MCF 10A (cell line): ENCODE results near the gene CCDC172. TPM values are rescaled to one million over a fixed set of nuclear protein-coding genes. Genes with fewer than 3 reads are reported as not detected.

ENCODE experiments used
- BruUV-seq: library from RNA; stranded (reverse); fragments of 400-500 nt; replicated peaks from 2 replicates; lab custom pipeline; 2021; lab: Mats Ljungman, UMichigan
- CTCF ChIA-PET: fragments of 300-600 bp; sonication (Branson Sonifier 250); formaldehyde crosslinking; extraction: SDS; loops from one replicate; lab custom pipeline; 2021; ENCODE audit warnings: antibody characterized with exemption, inconsistent platforms; lab: Yijun Ruan, JAX
- POLR2A ChIA-PET: fragments of 300-600, 350-650 bp; sonication (Branson Sonifier 250); formaldehyde crosslinking; extraction: SDS; loops from one replicate; lab custom pipeline; 2020; ENCODE audit warnings: antibody characterized with exemption, inconsistent platforms; lab: Yijun Ruan, JAX
- DNase-seq: peaks from one replicate; pipeline ENCODE4 v3.0.0-alpha.2; 2018; ENCODE audit not compliant: unreplicated experiment
- H3K27ac Mint-ChIP-seq: one replicate; pipeline ENCODE4 v1.8.0; 2022; ENCODE audit warnings: mild to moderate bottlenecking, low read depth, mixed read lengths; ENCODE audit not compliant: unreplicated experiment
- H3K27me3 Mint-ChIP-seq: one replicate; pipeline ENCODE4 v1.8.0; 2022; ENCODE audit warnings: mixed read lengths; ENCODE audit not compliant: insufficient read depth, unreplicated experiment
- H3K36me3 Mint-ChIP-seq: one replicate; pipeline ENCODE4 v1.8.0; 2022; ENCODE audit warnings: mild to moderate bottlenecking, moderate library complexity, mixed read lengths; ENCODE audit not compliant: insufficient read depth, unreplicated experiment
- H3K4me1 Mint-ChIP-seq: one replicate; pipeline ENCODE4 v1.8.0; 2022; ENCODE audit warnings: mixed read lengths; ENCODE audit not compliant: insufficient read depth, unreplicated experiment
- H3K4me3 Mint-ChIP-seq: one replicate; pipeline ENCODE4 v1.8.0; 2022; ENCODE audit warnings: mild to moderate bottlenecking, moderate library complexity, mixed read lengths; ENCODE audit not compliant: unreplicated experiment
- H3K9me3 Mint-ChIP-seq: one replicate; pipeline ENCODE4 v1.8.0; 2022; ENCODE audit warnings: mixed read lengths; ENCODE audit not compliant: unreplicated experiment
- intact Hi-C: fragments of 100-400 bp; cut with micrococcal nuclease; formaldehyde crosslinking; loops from 2 replicates; pipeline ENCODE4 v1.14.1; 2022
- total RNA-seq: library from RNA; stranded (reverse); gene quantifications from 2 replicates; pipeline ENCODE4 v1.2.3, GENCODE V29; 2022
- TF ChIP-seq, protein P1 (sequence below): fragments of 200-600 bp; IDR thresholded peaks from one replicate; pipeline ENCODE4 v1.8.0; 2022; ENCODE audit warnings: antibody characterized with exemption, mild to moderate bottlenecking; ENCODE audit not compliant: unreplicated experiment

CCDC172 gene
- total RNA-seq, 1 experiment from 2014 or later: not detected

DNA sequence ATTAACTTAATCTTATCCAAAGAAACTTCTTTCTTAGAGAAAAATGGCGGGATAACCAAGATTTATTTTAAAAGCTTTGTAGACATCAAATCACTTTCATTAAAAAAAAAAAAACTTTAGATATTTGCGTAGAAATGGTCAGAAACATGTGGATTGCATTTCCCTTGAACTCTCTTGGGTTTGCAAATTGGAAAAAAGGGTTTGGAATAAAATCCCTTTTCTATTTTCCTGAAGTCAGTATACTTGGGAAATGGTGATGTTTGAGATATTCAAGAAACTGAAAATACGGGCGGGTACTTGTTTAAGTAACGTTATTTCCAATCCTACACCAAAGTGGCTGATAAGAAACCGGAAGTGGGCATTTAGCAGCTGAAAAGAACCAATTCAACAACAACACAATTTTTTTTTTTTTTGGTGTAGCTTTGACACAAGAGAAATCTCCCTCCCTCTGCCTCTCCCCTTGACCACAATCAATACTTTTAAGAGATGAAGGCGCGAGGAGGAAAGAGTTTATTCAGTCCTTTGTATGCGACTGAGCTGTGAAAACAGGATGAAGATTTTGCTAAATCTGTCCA lies 37.5 kb upstream of the CCDC172 start:
- Mint-ChIP-seq H3K27me3 (peaks cover 34% of the 10 kb centered on the region), H3K4me3 (no peak overlapping the region), H3K36me3 (no peaks in the 10 kb centered on the region), H3K9me3 (no peaks in the 10 kb centered on the region), H3K27ac (no peak overlapping the region), H3K4me1 (no peaks in the 10 kb centered on the region)
- CTCF ChIA-PET: interaction anchor here (0.6 to 5.4 kb wide), 29 partner anchors 8 to 930 kb away, joined by 3 to 59 read pairs (median 6); partner anchors contain the start of gene GFRA1
- no TSS peak for BruUV-seq
- TF ChIP-seq, protein P1, sequence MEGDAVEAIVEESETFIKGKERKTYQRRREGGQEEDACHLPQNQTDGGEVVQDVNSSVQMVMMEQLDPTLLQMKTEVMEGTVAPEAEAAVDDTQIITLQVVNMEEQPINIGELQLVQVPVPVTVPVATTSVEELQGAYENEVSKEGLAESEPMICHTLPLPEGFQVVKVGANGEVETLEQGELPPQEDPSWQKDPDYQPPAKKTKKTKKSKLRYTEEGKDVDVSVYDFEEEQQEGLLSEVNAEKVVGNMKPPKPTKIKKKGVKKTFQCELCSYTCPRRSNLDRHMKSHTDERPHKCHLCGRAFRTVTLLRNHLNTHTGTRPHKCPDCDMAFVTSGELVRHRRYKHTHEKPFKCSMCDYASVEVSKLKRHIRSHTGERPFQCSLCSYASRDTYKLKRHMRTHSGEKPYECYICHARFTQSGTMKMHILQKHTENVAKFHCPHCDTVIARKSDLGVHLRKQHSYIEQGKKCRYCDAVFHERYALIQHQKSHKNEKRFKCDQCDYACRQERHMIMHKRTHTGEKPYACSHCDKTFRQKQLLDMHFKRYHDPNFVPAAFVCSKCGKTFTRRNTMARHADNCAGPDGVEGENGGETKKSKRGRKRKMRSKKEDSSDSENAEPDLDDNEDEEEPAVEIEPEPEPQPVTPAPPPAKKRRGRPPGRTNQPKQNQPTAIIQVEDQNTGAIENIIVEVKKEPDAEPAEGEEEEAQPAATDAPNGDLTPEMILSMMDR: no peak
- POLR2A ChIA-PET: no interaction called here
- DNase-seq: no peak
- intact Hi-C loops: loop anchor here (5.0 kb wide), 1 partner anchor 339 kb away; no protein-coding TSS in a partner anchor

DNA sequence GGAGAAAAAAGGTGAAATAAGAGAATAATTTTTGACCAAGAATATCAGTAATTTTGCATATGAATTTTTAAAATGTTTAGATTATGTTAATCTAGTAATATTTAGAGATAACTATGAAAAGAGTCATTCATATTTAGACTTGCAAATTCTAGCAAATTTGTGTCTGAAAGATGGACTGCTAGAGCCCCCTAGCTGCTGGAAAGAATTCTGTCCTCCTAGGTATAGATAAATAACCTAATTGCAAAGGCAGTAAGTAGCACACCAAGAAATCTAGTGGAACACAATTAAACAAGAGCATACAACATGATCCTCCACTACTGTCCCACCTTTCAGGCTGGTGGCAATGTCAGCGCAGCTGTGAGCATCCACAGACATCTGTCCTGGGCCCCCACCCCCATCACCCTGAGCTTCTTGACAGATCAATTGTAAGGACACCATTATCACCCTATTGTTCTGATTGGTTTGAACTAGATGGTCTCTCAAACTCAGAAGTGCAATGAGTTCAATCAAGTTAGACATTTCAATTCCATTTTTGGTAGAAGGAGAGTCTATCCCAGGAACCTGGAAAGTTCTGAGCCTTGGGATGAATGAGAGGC lies 36.2 kb upstream of the CCDC172 start:
- no peaks in the 10 kb centered on the region for H3K36me3 Mint-ChIP-seq
- peaks cover 34% of the 10 kb centered on the region for H3K27me3 Mint-ChIP-seq
- no peak overlapping the region for H3K27ac Mint-ChIP-seq
- intact Hi-C loops: loop anchor here (1.0 to 5.0 kb wide), 7 partner anchors 99 to 933 kb away; no protein-coding TSS in a partner anchor
- ChIA-PET CTCF (interaction anchor here (0.5 to 5.4 kb wide), 56 partner anchors 8 to 932 kb away, joined by 3 to 59 read pairs (median 4); partner anchors contain the start of gene GFRA1), POLR2A (no interaction called here)
- BruUV-seq: no TSS peak
- H3K9me3 Mint-ChIP-seq: no peaks in the 10 kb centered on the region
- TF ChIP-seq, protein P1: peak; percentile 64
- DNase-seq: peak; percentile 56
- H3K4me3 Mint-ChIP-seq: no peak overlapping the region
- H3K4me1 Mint-ChIP-seq: no peaks in the 10 kb centered on the region

DNA sequence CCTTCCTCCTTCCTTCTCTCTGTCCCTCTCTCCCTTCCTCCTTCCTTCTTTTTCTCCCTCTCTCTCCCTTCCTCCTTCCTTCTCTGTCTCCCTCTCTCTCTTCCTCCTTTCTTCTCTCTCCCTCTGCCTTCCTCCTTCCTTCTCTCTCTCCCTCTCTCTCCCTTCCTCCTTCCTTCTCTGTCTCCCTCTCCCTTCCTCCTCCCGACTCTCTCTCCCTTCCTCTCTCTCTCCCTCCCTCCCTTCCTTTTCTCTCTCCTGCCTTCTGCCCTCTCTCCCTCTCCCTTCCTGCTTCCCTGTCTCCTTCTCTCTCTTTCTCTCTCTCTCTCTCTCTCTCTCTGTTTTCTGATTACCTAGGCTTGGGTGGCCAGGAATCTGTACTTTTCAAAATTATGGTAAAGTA lies 34.6 kb upstream of the CCDC172 start:
- Mint-ChIP-seq H3K27me3 (peaks cover 32% of the 10 kb centered on the region), H3K4me1 (no peaks in the 10 kb centered on the region), H3K4me3 (no peak overlapping the region), H3K9me3 (no peaks in the 10 kb centered on the region), H3K27ac (no peak overlapping the region), H3K36me3 (no peaks in the 10 kb centered on the region)
- ChIA-PET CTCF (interaction anchor here (0.6 to 5.4 kb wide), 5 partner anchors 13 to 583 kb away, joined by 3 to 59 read pairs (median 6); no protein-coding TSS in a partner anchor), POLR2A (no interaction called here)
- TF ChIP-seq, protein P1: no peak
- intact Hi-C loops: loop anchor here (2.0 to 5.0 kb wide), 3 partner anchors 97 to 857 kb away; no protein-coding TSS in a partner anchor
- DNase-seq: no peak
- no TSS peak for BruUV-seq

DNA sequence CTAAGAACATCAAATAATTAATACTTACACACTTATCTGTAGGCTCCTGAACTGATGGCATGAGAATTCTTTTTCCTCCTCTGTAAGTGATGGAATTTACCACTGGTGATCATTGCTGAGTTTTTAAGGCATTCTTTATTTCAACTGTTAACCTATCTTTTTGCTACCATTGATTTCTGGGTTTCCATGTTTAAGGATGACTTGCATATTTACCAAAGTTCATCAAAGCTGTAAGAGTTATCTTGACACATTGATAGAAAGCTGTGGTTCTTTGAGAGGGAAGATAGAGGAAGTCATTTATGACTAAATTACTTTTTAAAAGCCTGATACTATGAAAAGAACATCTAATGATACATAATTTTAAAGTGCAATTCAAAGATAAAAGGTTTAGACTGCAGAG lies 31.8 kb upstream of the CCDC172 start:
- POLR2A ChIA-PET: no interaction called here

More for the DNA sequence above, 31.8 kb upstream of the CCDC172 start:
- Mint-ChIP-seq H3K4me3 (no peak overlapping the region), H3K9me3 (no peaks in the 10 kb centered on the region), H3K27me3 (peaks cover 19% of the 10 kb centered on the region), H3K36me3 (no peaks in the 10 kb centered on the region), H3K27ac (no peak overlapping the region), H3K4me1 (no peaks in the 10 kb centered on the region)
- no TSS peak for BruUV-seq
- DNase-seq: no peak
- intact Hi-C loops: no loop called here
- CTCF ChIA-PET: interaction anchor here (0.6 kb wide), 1 partner anchor 208 kb away, joined by 3 read pairs; no protein-coding TSS in a partner anchor
- TF ChIP-seq, protein P1: no peak
